ENCODE measurements around the gene AGPAT3. TPM values are rescaled to one million over a fixed set of nuclear protein-coding genes. Genes with fewer than 3 reads are reported as not detected.

Gene AGPAT3
- total RNA-seq, 4 donors from 2014 or later = 31.7 to 35.7 (median 33.0) TPM

GRCh38 chr21:43880111-43880985, 15.3 kb downstream of the AGPAT3 start:
- peaks cover 28 to 58% (median 36%) of the 10 kb centered on the region in 3 donors for H3K4me1 ChIP-seq
- peaks cover 0 to 21% (median 0%) of the 10 kb centered on the region in 3 donors for H3K36me3 ChIP-seq
- H3K4me3 ChIP-seq = no peak overlapping the region
- no peaks in the 10 kb centered on the region for H3K9me3 ChIP-seq
- no peak for DNase-seq
- WGBS, 2 donors = 44 to 55% methylated on average over 8 to 11 of the region's 14 CpGs
- intact Hi-C loops (cut with DNase I) = no loop called here
- H3K27me3 ChIP-seq = no peaks in the 10 kb centered on the region
- peak overlapping the region; percentile 4 to 60 (median 26) for H3K27ac ChIP-seq
- TF ChIP-seq, protein P1, sequence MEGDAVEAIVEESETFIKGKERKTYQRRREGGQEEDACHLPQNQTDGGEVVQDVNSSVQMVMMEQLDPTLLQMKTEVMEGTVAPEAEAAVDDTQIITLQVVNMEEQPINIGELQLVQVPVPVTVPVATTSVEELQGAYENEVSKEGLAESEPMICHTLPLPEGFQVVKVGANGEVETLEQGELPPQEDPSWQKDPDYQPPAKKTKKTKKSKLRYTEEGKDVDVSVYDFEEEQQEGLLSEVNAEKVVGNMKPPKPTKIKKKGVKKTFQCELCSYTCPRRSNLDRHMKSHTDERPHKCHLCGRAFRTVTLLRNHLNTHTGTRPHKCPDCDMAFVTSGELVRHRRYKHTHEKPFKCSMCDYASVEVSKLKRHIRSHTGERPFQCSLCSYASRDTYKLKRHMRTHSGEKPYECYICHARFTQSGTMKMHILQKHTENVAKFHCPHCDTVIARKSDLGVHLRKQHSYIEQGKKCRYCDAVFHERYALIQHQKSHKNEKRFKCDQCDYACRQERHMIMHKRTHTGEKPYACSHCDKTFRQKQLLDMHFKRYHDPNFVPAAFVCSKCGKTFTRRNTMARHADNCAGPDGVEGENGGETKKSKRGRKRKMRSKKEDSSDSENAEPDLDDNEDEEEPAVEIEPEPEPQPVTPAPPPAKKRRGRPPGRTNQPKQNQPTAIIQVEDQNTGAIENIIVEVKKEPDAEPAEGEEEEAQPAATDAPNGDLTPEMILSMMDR (IDR thresholded peaks at IDR 0.05) = no peak
- TF ChIP-seq POLR2A (IDR thresholded peaks at IDR 0.05) = no peak

GRCh38 chr21:43881283-43881682, 16.3 kb downstream of the AGPAT3 start:
- Histone ChIP-seq H3K9me3 (no peaks in the 10 kb centered on the region), H3K36me3 (peaks cover 0 to 16% (median 0%) of the 10 kb centered on the region in 3 donors), H3K27me3 (no peaks in the 10 kb centered on the region), H3K27ac (no peak overlapping the region), H3K4me3 (no peak overlapping the region), H3K4me1 (peaks cover 28 to 65% (median 36%) of the 10 kb centered on the region in 3 donors)
- no peak for DNase-seq
- intact Hi-C loops (cut with DNase I) = no loop called here
- WGBS, 2 donors = 77 to 89% methylated on average over 6 of the region's 6 CpGs
- TF ChIP-seq POLR2A (IDR thresholded peaks at IDR 0.05) = no peak
- TF ChIP-seq, protein P1 (IDR thresholded peaks at IDR 0.05) = no peak

GRCh38 chr21:43881935-43882334, 16.9 kb downstream of the AGPAT3 start:
- Histone ChIP-seq H3K4me3 (no peak overlapping the region), H3K4me1 (peaks cover 28 to 65% (median 36%) of the 10 kb centered on the region in 3 donors), H3K27me3 (no peaks in the 10 kb centered on the region), H3K36me3 (peaks cover 0 to 16% (median 0%) of the 10 kb centered on the region in 3 donors), H3K9me3 (no peaks in the 10 kb centered on the region), H3K27ac (no peak overlapping the region)
- 89 to 100% methylated on average over 1 to 8 of the region's 8 CpGs for WGBS, 2 donors
- intact Hi-C loops (cut with DNase I) = no loop called here
- no peak for DNase-seq
- TF ChIP-seq, protein P1 (IDR thresholded peaks at IDR 0.05) = no peak
- TF ChIP-seq POLR2A (IDR thresholded peaks at IDR 0.05) = no peak

- no peak overlapping the region for H3K4me3 ChIP-seq
- no peak for DNase-seq
- TF ChIP-seq POLR2A (IDR thresholded peaks at IDR 0.05) = no peak
- TF ChIP-seq, protein P1 (IDR thresholded peaks at IDR 0.05) = no peak
- WGBS, 2 donors = 82 to 88% methylated on average over 7 to 8 of the region's 11 CpGs
- peaks cover 28 to 65% (median 36%) of the 10 kb centered on the region in 3 donors for H3K4me1 ChIP-seq
- peaks cover 0 to 26% (median 0%) of the 10 kb centered on the region in 3 donors for H3K36me3 ChIP-seq
- no peak overlapping the region for H3K27ac ChIP-seq
- H3K9me3 ChIP-seq = no peaks in the 10 kb centered on the region
- intact Hi-C loops (cut with DNase I) = no loop called here
- H3K27me3 ChIP-seq = no peaks in the 10 kb centered on the region
These were observed 18.0 kb downstream of the AGPAT3 start for GRCh38 chr21:43882952-43883545.

Measured in esophagus squamous epithelium (tissue), 5 donors.